Cardiac fibroblast (primary cell): ENCODE measurements around the gene ADRB1.

Source experiments
- DNase-seq, 2 donors: peaks; one replicate each; pipeline versions ENCODE4 v3.0.0 to v3.0.0-alpha.2; 2010; ENCODE audit warnings: low read depth in 2 of 2
- H3K4me3 ChIP-seq, 2 donors: replicated peaks in 1 of 2; 1 replicate in 1 of 2; 2 replicates in 1 of 2; pipeline ENCODE4 v1.5.1; 2011; ENCODE audit warnings: low read depth in 2 of 2, low read length in 2 of 2, mild to moderate bottlenecking in 2 of 2, moderate library complexity in 1 of 2
- TF ChIP-seq, protein P1 (sequence below): IDR thresholded peaks from one replicate; pipeline ENCODE4 v1.5.1; 2011; ENCODE audit warnings: low read depth, mild to moderate bottlenecking, low read length, inconsistent platforms

The ADRB1 gene

GRCh38 chr10:114095559-114096337 is 52.1 kb downstream of the ADRB1 start:
- no peak for DNase-seq
- TF ChIP-seq, protein P1, sequence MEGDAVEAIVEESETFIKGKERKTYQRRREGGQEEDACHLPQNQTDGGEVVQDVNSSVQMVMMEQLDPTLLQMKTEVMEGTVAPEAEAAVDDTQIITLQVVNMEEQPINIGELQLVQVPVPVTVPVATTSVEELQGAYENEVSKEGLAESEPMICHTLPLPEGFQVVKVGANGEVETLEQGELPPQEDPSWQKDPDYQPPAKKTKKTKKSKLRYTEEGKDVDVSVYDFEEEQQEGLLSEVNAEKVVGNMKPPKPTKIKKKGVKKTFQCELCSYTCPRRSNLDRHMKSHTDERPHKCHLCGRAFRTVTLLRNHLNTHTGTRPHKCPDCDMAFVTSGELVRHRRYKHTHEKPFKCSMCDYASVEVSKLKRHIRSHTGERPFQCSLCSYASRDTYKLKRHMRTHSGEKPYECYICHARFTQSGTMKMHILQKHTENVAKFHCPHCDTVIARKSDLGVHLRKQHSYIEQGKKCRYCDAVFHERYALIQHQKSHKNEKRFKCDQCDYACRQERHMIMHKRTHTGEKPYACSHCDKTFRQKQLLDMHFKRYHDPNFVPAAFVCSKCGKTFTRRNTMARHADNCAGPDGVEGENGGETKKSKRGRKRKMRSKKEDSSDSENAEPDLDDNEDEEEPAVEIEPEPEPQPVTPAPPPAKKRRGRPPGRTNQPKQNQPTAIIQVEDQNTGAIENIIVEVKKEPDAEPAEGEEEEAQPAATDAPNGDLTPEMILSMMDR, result no peak
- no peak overlapping the region for H3K4me3 ChIP-seq
